ENCODE measurements around the gene HPCAL1.

DNA sequence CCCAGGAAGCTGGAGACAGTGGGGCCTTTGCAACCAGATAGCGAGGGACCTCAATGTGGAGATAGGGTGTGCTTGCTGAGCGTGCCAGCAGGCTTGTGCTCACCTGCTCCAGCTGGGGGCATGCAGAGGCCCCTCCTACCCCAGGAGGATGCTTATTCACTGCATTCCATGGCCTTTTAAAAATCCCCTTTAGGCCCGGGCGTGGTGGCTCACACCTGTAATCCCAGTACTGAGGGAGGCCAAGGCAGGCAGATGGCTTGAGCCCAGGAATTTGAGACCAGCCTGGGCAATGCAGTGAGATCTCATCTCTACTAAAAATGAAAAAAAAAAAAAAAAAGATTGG is 90.9 kb downstream of the HPCAL1 start:
- TF ChIP-seq, protein P1, sequence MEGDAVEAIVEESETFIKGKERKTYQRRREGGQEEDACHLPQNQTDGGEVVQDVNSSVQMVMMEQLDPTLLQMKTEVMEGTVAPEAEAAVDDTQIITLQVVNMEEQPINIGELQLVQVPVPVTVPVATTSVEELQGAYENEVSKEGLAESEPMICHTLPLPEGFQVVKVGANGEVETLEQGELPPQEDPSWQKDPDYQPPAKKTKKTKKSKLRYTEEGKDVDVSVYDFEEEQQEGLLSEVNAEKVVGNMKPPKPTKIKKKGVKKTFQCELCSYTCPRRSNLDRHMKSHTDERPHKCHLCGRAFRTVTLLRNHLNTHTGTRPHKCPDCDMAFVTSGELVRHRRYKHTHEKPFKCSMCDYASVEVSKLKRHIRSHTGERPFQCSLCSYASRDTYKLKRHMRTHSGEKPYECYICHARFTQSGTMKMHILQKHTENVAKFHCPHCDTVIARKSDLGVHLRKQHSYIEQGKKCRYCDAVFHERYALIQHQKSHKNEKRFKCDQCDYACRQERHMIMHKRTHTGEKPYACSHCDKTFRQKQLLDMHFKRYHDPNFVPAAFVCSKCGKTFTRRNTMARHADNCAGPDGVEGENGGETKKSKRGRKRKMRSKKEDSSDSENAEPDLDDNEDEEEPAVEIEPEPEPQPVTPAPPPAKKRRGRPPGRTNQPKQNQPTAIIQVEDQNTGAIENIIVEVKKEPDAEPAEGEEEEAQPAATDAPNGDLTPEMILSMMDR (IDR thresholded peaks at IDR 0.05) = no peak
- TF ChIP-seq POLR2A (IDR thresholded peaks at IDR 0.05; ENCODE audit: low read depth) = no peak
- no peak for TF ChIP-seq POLR2AphosphoS5 (IDR thresholded peaks at IDR 0.05)
- no peak for TF ChIP-seq EP300 (IDR thresholded peaks at IDR 0.05)
